Measurements from ENCODE around the gene MAGI2. TPM values are rescaled to one million over a fixed set of nuclear protein-coding genes. Genes with fewer than 3 reads are reported as not detected.

Gene MAGI2
- total RNA-seq, 1 experiment from 2014 or later, result 0.22 TPM

DNA sequence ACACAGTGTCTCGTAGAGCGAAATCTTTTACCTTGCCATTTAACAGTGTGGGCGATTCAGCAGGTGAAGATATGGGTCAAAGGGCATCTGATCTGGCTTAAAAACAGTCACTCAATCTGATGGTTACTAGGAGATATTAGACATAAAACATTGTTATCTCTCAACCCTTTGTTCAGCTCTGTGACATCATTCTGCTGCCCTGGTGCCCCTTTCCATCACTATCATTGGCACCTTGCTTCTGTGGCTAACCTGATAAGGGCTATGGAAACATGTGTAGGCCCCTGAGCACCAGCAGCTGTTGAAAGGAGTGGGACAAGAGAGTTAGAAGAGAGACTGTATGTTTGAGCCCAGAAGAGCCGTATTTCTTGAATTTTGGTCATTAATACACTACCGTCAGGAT is 1004.6 kb downstream of the MAGI2 start:
- Histone ChIP-seq H3K9me2 (ENCODE audit: insufficient read depth) (no peaks in the 10 kb centered on the region), H3K4me1 (ENCODE audit: control insufficient read depth in 1 of 2, insufficient read depth in 2 of 2, low read length in 2 of 2) (no peaks in the 10 kb centered on the region), H3K36me3 (ENCODE audit: control insufficient read depth in 1 of 2, insufficient read depth in 2 of 2, low read length in 2 of 2) (no peaks in the 10 kb centered on the region), H3K27me3 (ENCODE audit: insufficient read depth, low read length) (peaks cover 39% of the 10 kb centered on the region; the same call in 1 of the 2 replicates), H2AFZ (ENCODE audit: low read depth, low read length, poor library complexity, severe bottlenecking) (no peak overlapping the region), H3K4me3 (replicated peaks in 1 of 2; ENCODE audit: low read depth in 1 of 2, low read length in 2 of 2) (no peak overlapping the region), H3K27ac (ENCODE audit: low read depth, low read length) (no peak overlapping the region), H3K4me2 (ENCODE audit: low read length) (no peak overlapping the region), H4K20me1 (ENCODE audit: insufficient read depth) (no peaks in the 10 kb centered on the region), H3K9me3 (ENCODE audit: control insufficient read depth in 1 of 2, insufficient read depth in 1 of 2, low read depth in 1 of 2, low read length in 2 of 2) (no peaks in the 10 kb centered on the region), H3K9ac (ENCODE audit: low read length) (no peak overlapping the region), H3K79me2 (ENCODE audit: insufficient read depth, low read length) (no peaks in the 10 kb centered on the region)
- DNase-seq (ENCODE audit: low read depth, low spot score) (no peak), ATAC-seq (no peak)
- POLR2A ChIA-PET, result no interaction called here
- TF ChIP-seq FOSL1 (IDR thresholded peaks at IDR 0.05; ENCODE audit: low read depth) (no peak), TCF7L2 (IDR thresholded peaks at IDR 0.05; ENCODE audit: borderline replicate concordance, extremely low read depth, insufficient read depth, insufficient read length) (no peak), SRF (IDR thresholded peaks at IDR 0.05; ENCODE audit: low read depth) (no peak), CEBPB (IDR thresholded peaks at IDR 0.05; ENCODE audit: low read depth) (no peak), EZH2 (IDR thresholded peaks at IDR 0.05) (no peak), EGR1 (IDR thresholded peaks at IDR 0.05; ENCODE audit: low read depth) (no peak), RAD21 (IDR thresholded peaks at IDR 0.05; ENCODE audit: low read depth) (no peak), ELF1 (IDR thresholded peaks at IDR 0.05; ENCODE audit: borderline replicate concordance, low read depth) (no peak), ZNF274 (IDR thresholded peaks at IDR 0.05; ENCODE audit: low read depth, low read length) (no peak), SP1 (IDR thresholded peaks at IDR 0.05; ENCODE audit: low read depth) (no peak), ZFX (IDR thresholded peaks at IDR 0.05) (no peak)
- TF ChIP-seq, protein P1, sequence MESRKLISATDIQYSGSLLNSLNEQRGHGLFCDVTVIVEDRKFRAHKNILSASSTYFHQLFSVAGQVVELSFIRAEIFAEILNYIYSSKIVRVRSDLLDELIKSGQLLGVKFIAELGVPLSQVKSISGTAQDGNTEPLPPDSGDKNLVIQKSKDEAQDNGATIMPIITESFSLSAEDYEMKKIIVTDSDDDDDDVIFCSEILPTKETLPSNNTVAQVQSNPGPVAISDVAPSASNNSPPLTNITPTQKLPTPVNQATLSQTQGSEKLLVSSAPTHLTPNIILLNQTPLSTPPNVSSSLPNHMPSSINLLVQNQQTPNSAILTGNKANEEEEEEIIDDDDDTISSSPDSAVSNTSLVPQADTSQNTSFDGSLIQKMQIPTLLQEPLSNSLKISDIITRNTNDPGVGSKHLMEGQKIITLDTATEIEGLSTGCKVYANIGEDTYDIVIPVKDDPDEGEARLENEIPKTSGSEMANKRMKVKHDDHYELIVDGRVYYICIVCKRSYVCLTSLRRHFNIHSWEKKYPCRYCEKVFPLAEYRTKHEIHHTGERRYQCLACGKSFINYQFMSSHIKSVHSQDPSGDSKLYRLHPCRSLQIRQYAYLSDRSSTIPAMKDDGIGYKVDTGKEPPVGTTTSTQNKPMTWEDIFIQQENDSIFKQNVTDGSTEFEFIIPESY (IDR thresholded peaks at IDR 0.05; ENCODE audit: extremely low read depth, insufficient replicate concordance, low read length), result no peak
- TF ChIP-seq, protein P2, sequence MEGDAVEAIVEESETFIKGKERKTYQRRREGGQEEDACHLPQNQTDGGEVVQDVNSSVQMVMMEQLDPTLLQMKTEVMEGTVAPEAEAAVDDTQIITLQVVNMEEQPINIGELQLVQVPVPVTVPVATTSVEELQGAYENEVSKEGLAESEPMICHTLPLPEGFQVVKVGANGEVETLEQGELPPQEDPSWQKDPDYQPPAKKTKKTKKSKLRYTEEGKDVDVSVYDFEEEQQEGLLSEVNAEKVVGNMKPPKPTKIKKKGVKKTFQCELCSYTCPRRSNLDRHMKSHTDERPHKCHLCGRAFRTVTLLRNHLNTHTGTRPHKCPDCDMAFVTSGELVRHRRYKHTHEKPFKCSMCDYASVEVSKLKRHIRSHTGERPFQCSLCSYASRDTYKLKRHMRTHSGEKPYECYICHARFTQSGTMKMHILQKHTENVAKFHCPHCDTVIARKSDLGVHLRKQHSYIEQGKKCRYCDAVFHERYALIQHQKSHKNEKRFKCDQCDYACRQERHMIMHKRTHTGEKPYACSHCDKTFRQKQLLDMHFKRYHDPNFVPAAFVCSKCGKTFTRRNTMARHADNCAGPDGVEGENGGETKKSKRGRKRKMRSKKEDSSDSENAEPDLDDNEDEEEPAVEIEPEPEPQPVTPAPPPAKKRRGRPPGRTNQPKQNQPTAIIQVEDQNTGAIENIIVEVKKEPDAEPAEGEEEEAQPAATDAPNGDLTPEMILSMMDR (IDR thresholded peaks at IDR 0.05 in 2 of 3, conservative IDR thresholded peaks at IDR 0.05 in 1 of 3; ENCODE audit: borderline replicate concordance in 1 of 3, insufficient read depth in 1 of 3, low read depth in 2 of 3, low read length in 2 of 3), result no peak
- CTCF ChIA-PET, result no interaction called here
- RAD21 ChIA-PET (ENCODE audit: low non-redundant PET in 1 of 2, low total read pairs in 2 of 2, uncharacterized antibody in 2 of 2, unreplicated experiment in 2 of 2), result no interaction called here
- BruUV-seq (replicated peaks), result no TSS peak
- intact Hi-C loops (cut with micrococcal nuclease), result no loop called here
